CD4-positive, alpha-beta T cell treated with Interleukin-21 for 1 hour (primary cell): ENCODE data around the gene RIC3.

Experiments used
- DNase-seq: peaks from one replicate; pipeline ENCODE4 v3.0.0-alpha.2; 2020

Gene RIC3

GRCh38 chr11:8168485-8169257, at the start of gene RIC3:
TSS of gene RIC3 (minus strand) at chr11:8169025. CDS start at chr11:8168989, 36 bp downstream.
- peak; percentile 48 for DNase-seq

- no peak for DNase-seq
Measured at GRCh38 chr11:8218409-8218808, 49.6 kb upstream of the RIC3 start.

- DNase-seq, result no peak
Measured at GRCh38 chr11:8217926-8218325, 49.1 kb upstream of the RIC3 start.

GRCh38 chr11:8217136-8217535, 48.3 kb upstream of the RIC3 start:
- DNase-seq, result no peak

- no peak for DNase-seq
Measured at GRCh38 chr11:8213376-8213775, 44.6 kb upstream of the RIC3 start.

GRCh38 chr11:8209208-8209807, 40.5 kb upstream of the RIC3 start:
- peak; percentile 8 for DNase-seq

- no peak for DNase-seq
Measured at GRCh38 chr11:8207080-8208000, 38.5 kb upstream of the RIC3 start.

- no peak for DNase-seq
Measured at GRCh38 chr11:8206251-8207079, 37.6 kb upstream of the RIC3 start.

- no peak for DNase-seq
Measured at GRCh38 chr11:8205566-8205965, 36.7 kb upstream of the RIC3 start.

- DNase-seq, result no peak
Measured at GRCh38 chr11:8204596-8204995, 35.8 kb upstream of the RIC3 start.

- no peak for DNase-seq
Measured at GRCh38 chr11:8204025-8204424, 35.2 kb upstream of the RIC3 start.

GRCh38 chr11:8203414-8203715, 34.5 kb upstream of the RIC3 start:
- DNase-seq, result no peak

GRCh38 chr11:8202516-8203413, 33.9 kb upstream of the RIC3 start:
- no peak for DNase-seq

GRCh38 chr11:8201644-8202365, 33.0 kb upstream of the RIC3 start:
- DNase-seq, result no peak

- DNase-seq, result no peak
Measured at GRCh38 chr11:8199676-8200075, 30.9 kb upstream of the RIC3 start.

GRCh38 chr11:8196749-8197148, 27.9 kb upstream of the RIC3 start:
- no peak for DNase-seq

GRCh38 chr11:8194956-8195355, 26.1 kb upstream of the RIC3 start:
- DNase-seq, result no peak

- DNase-seq, result no peak
Measured at GRCh38 chr11:8192896-8193209, 24.0 kb upstream of the RIC3 start.

GRCh38 chr11:8192016-8192895, 23.4 kb upstream of the RIC3 start:
- peak; percentile 21 for DNase-seq

GRCh38 chr11:8190431-8190830, 21.6 kb upstream of the RIC3 start:
- no peak for DNase-seq
